GM12801 (cell line): ENCODE measurements around the gene LPIN3.

Source experiments
- CTCF ChIP-seq: IDR thresholded peaks from one replicate; pipeline ENCODE4 v1.5.1; 2011; ENCODE audit warnings: control low read depth; ENCODE audit not compliant: insufficient read length; ENCODE audit errors: extremely low read depth

Gene LPIN3

GRCh38 chr20:41393705-41394066 lies 53.1 kb downstream of the LPIN3 start:
- no peak for TF ChIP-seq CTCF

- TF ChIP-seq CTCF = no peak
Measured at GRCh38 chr20:41394081-41394480, 53.5 kb downstream of the LPIN3 start.

GRCh38 chr20:41394931-41395666 lies 54.5 kb downstream of the LPIN3 start:
- TF ChIP-seq CTCF = no peak

- TF ChIP-seq CTCF = no peak
Measured at GRCh38 chr20:41395667-41396664, 55.3 kb downstream of the LPIN3 start.

GRCh38 chr20:41398408-41398807 lies 57.8 kb downstream of the LPIN3 start:
- no peak for TF ChIP-seq CTCF

- no peak for TF ChIP-seq CTCF
Measured at GRCh38 chr20:41403604-41404003, 63.0 kb downstream of the LPIN3 start.

- TF ChIP-seq CTCF = no peak
Measured at GRCh38 chr20:41405436-41405835, 64.8 kb downstream of the LPIN3 start.
